ENCODE measurements around the gene CCDC102A.

CCDC102A gene

DNA sequence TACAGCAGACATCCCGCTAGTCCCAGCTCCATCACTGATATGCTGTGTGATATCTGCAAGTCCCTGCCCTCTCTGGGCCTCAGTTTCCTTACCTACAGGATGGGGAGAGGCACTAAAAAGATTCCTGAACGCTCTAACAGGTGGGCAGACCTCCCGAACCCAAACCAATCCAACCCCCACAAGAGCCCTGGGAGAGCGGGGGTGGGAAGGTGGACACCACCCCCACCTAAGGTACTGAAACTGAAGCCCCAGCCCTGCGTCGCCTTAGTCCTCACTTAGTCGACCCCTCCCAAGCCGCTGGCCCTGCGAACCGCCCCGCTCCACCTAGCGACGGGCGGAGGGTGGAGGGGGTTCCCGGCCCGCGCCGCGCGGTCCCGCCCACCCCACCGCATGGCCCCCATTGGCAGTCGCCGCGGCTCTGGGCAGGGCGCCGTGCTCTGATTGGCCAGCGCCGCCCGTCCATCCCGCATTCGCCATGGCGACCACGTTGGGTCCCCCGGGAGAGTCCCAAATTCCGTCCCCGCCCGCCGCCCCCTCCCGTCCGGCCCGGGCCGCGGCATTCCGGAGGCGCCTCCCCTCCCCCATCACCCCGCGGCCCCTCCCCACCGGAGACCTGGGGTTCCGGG is 578 bp downstream of the CCDC102A start:
- DNase-seq: peak; percentile 60

DNA sequence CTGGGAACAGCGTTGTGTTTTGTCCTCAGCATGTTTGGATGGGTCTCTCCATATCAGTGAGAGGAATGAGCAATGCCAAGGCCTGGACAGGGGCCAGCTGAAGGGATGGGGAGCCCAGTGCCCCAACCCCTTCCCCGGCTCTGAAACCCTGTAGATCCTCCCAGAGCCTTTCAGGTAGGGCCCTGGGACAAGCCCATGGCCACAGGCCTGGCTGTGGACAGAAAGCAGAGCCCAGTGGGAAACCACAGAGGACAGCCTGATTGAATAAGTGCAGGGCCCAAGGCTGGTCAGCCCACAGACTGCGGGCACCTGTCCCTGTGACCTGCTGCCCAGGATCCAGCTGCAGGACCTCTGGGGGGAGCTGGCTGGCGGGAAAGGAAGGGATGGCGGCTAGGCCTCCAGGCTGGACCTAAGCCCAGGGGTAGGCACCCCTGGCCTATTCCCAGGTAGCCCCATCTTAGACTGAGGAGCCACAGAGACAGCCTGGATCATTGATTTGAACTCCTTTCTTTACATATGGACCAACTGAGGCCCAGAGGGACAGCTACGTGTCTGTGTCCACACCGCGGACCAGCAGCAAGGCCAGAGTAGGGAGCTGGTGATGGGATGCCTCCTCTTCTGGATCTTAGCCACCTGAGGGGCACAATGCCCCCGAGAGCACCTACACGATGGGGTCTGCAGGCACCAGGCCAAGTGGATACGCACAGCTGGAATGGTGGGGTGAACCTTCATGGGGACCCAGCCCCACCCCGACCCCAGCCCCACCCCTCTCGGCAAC is 1.3 kb downstream of the CCDC102A start:
- DNase-seq: no peak

DNA sequence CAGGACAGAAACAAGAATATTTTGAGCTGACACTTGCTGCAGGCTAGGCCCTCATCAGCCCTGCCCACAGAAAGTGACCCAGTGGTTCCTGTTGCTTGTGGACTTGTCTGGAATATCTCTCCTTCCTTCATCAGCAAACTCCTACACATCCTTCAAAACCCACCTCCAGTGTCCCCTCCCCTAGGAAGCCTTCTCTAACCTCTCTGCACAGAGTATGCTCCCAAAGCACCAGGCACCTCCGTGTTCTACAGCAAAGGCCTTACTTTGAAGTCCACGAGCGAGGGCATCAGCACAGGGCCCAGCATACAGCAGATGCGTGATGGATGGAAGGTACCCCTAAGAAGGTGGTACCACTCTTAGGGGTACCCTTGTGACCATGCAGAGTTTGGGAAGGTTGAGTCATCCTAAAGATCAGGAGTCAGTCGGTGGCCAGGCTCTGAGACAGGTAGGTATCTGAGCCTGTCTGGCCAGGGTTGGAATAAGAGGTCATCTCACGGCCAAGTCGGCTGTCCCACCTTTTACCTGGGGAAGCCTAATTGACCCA is 2.0 kb downstream of the CCDC102A start:
- DNase-seq: no peak

DNA sequence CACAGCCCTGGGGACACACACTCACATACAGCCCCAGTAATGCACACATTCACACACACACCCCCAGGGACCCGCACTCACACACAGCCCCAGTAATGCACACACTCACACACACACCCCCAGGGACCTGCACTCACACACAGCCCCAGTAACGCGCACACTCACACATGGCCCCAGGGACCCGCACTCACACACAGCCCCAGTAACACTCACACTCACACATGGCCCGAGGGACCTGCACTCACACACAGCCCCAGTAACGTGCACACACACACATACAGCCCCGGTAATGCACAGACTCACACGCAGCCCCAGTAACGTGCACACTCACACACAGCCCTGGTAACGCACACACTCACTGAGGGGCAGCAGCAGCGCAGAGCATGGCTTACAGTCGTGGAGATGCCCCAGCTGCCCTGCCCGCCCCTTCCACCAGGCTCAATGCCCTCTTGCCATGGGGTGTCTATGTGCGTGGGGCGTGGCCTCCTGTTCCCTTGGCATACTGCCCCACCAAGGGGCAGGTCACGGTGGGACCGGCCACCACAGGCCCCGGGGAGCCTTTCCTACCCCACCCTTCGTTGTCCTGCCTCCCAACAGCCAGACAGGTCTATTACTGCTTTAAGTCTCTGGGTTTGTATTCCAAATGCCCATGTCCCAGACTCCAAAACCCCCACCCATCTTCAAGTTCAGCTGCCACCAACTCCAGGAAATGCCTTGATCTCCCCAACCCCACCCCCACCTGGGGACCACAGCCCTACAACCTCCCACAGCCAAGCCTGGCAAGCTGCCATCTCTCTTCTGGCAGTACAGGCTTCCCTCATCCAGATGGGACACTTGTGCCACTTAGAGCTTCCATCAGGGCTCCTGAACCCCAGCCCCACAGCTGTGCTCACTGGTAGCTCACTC is 2.7 kb downstream of the CCDC102A start:
- no peak for DNase-seq

DNA sequence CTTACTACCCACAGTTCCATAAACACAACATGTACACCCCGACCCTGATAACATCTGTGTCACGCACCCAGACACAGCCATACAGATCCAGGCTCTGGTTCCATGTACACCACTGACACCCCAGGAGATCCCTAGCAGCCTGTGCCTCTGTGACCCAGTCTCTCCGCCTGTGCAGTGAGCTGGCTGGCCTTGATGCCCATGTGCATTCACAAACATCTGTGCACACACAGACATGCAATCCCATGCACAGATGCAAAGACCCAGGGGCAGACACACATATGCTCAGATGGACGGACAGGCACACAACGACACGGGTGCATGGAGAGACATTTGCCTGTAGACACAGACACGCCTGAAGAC is 4.1 kb downstream of the CCDC102A start:
- no peak for DNase-seq

DNA sequence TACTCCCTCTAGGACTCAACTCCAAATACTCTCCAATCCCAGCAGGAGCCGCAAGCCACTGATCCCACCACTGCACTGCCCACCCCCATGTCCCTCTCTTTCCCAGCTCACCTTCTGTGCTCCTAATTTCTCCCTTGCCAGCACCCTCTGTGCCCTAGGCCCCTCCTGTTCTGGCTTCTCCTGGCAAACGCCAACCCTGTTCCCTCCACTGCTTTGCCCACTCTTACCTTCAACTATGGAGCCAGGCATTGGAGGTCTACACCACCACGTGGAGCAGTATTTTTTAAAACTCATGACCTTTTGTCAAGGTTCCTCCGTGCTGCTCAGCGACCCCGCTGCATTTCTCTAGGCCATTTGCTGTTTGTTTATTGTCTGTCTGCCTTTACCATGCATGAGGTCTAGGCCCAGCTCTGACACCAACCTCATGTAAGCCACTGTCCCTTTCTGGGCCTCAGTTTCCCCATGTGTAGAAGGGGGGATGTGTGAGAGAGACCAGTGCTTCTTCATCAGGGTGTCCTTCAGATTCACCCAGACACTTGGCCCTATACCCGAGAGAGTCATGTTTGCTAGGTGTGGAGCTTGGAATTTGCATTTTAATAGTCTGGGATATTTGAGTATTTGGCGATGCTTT is 4.6 kb downstream of the CCDC102A start:
- no peak for DNase-seq

DNA sequence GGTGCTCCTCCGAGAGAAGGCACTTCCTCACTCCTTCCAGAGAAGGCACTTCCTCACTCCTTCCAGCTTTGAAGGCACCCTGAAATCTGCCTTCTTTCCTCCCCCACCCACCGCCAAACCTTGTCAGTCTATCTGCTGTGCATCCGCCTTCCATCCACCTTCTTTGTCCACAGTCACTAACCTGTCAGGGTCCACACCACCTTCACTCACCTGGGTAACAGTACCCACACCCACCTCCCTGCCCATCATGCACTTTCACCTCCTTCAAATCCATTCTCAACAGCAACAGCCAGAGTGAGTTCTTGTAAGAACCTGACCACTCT is 5.2 kb downstream of the CCDC102A start:
- no peak for DNase-seq

DNA sequence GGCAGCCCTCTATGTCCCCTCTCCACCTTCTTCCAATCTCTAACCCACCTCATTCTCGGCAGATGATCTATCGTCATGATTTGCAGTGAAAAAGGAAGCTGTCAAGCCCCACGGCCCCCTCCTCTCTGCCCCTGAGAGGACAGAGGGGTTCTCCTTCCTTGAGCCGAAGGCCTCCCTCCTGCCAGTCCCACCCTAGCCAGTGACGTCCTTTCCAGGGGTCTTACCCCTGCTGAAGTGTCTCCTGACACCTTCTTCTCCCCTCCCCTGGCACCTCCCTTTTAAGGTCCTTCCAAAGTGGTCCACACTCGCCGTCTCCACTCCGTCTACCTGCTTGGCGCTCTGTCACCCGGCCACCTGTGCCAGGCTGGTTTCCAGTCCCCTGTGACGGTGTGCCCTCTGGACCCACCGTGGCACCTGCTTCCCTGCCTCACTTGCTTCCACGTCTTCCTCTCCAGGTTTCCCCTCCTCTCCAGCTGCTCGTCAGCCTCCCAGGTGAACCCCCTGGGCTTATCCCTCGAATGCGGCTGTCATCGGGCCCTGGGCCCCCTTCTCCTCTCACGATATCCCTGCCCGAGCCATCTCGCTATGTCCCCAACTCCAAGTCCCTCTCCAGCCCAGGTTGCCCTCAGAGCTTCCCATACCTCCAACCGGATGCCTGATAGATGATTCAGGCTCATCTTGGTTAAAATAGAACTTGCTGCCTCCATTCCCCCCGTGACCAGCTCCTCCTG is 5.7 kb downstream of the CCDC102A start:
- DNase-seq: no peak

DNA sequence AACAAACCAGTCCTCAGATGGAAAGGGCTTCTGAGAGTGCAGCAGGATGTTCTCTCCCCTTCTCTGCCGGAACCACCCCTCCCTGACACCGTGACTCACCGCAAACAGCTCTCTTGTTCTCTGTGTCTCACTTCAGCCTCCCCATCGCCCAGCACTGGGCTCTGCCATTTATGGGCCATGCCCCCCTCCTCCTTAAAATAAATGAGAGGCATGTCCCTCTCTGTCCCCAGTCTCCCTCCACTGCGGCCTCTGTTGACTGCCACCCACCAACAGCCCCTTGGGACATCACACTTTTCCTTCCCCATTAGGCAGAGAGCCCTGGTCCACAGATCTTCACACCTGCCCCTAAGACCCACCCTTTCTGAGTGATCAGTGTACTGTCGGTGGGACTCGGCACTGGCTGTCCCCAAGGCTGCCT is 6.3 kb downstream of the CCDC102A start:
- DNase-seq: no peak

DNA sequence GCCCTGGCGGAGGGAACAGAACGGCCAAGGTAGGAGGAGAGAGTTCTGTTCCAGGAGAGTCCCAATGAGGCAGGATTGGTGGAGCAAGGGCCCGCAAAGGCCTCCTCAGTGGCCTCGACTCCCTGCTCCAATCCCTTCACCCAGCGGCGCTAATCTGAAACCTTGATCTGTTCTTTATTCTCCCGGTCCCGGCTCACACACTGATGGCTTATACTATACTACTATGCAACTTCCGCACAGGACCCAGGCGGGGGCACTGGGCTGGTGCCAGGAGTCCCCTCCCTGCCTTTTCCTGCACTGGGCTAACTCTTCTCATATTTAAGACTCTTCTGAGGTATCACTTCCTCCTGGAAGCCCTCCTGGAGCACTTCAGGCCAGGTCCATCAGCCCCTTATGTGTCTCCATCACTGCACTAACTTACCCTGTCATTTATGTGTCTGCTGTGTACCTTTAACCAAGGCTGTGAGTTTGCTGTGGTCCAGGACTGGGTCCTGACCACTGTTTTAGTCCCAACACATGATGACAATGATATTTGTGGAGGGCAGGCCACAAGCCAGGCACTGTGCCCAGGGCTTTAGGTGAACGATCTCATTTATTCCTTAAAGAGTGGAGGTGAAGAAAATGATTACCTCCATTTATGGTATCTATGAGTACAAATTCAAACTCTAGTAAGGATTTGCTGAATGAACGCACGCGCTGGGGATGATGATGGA is 6.8 kb downstream of the CCDC102A start:
- DNase-seq: no peak

DNA sequence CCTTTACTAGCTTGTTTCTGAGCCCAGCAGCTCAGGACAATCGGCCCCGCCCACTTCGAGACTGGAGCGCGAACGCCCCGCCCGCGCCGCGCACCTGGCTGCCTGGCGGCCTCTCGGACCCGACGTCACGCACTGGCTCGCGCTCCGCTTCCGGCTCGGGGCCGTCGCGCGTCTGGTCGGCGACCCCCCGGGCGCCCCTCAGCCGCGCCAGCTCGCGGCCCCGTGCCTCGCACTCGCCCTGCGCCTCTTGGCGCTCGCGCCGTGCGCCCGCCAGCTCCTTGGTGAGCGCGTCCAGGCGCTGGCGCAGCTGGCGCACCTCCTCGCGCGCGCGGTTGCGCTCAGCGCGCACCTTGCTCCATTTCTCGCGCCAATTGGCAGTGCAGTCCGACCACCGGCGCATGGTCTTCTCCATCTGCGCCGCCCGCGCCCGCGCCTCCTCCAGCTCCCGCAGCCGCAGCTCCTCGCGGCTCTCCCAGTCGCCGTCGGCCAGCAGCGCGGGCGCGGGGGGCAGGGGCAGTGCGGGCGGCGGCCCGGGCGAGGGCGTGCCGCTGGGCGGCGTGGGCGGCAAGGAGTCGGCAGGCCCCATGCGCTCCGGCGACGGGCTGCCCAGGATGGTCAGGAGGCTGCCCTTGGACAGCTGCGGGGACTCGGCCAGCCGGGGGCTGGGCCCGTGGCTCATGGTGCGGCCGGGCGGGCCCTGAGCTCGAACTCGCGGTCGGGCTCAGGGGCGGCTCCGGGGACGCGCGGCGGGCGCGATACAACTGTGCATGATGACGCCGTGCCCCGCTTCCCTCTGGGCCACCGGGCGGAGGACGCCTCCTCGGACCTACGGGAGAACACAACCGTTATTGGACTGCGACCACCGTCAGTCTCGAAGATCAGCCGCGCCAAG is 7.6 kb downstream of the CCDC102A start:
- no peak for DNase-seq

DNA sequence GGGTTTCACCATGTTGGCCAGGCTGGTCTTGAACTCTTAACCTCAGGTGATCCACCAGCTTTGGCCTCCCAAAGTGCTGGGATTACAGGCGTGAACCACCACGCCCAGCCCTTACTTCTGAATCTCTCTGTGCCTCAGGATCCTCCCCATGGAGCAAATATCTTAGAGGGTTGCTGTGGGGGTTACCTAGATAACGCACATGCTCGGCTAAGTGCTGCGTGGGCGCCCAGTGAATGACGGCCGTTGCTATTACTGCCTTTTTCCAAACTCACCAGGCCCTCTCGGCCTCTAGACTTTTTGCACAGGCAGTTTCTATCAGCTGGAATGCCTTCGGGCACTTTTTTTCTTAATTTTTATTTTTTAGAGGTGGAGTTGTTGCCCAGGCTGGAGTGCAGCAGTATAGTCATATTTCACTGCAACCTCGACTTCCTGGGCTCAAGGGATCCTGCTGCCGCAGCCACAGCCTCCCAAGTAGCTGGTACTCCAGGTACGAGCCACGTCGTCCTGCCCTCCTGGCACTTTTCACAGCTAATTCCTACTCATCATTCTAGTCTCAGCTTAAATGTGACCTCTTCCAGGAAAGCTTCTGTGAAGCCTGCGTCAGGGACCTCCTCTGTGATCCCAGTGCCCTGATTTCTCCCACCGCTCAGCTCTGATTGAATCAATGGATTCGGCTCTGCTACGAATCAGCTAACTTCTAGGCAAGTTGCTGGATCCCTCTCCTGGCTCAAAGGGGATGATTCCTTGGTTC is 8.6 kb downstream of the CCDC102A start:
- DNase-seq: no peak

DNA sequence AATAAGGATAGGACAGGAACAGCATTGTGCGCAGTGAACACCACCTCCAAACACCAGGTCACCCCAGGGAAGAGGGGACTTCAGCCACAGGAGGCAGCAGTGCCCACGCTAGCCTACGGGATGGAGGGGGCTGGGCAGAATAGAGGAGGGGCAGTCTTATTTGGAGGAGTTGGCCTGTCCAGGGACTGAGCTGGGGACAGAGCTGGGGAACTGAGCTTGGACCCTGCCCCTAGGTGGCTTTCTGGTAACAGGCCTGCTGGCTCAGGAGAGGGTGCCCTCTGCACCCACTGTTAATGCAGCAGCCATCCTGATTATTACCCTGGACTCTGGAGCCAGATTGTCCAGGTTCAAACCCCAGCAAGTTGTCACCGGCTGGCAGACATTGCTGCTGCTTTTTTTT is 9.3 kb downstream of the CCDC102A start:
- DNase-seq: no peak

DNA sequence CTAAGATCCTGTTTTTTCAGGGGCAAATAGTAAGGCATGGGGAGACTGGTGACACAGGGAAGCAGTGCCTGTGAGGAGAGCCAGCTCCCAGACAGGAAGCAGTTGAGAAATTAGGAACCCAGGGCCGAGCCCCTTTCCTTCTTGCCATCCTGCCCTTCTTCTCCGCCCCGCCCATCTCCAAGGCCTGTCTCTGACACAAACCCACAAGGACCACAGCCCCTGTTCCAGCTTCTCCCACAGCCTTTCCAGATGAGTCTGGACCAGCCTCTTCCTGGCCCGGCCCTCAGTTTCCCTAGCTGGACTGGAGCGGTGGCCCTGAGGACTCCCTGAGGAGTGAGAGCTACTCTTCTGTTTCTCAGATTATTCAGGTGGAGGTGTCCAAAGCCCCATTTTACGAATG is 9.9 kb downstream of the CCDC102A start:
- DNase-seq: no peak

DNA sequence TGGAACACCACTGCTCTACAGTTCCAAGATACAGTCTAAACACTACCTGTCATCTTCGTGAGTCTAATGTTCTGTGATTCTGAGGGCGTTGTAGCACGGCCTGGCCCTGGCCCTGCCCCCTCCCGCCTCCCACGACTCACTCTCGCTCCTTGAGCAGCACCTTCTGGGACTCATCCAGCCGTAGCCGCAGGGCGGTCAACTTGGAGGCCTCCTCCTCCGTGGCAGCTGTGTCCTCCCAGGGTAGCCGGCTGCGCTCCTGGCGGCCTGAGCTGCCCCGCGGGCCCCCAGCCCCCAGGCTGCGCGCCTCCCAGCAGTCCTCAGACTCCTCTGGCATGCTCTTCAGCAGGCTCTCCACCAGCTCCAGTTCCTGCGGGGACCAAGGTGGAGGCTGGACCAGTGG is 10.6 kb downstream of the CCDC102A start:
- no peak for DNase-seq

DNA sequence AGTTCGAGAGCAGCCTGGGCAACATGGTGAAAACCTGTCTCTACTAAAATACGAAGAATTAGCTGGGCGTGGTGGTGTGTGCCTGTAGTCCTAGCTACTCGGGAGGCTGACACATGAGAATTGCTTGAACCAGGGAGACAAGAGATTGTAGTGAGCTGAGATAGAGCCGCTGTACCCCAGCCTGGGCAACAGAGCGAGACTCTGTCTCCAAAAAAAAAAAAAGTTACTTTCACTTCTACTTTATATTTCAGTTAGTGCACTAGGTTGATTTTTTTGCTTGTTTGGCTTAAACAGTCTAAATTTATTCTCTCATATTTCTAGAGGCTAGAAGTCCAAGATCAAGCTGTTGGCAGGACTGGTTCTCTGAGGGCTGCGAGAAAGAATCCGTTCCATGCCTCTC is 13.4 kb downstream of the CCDC102A start:
- DNase-seq: no peak

DNA sequence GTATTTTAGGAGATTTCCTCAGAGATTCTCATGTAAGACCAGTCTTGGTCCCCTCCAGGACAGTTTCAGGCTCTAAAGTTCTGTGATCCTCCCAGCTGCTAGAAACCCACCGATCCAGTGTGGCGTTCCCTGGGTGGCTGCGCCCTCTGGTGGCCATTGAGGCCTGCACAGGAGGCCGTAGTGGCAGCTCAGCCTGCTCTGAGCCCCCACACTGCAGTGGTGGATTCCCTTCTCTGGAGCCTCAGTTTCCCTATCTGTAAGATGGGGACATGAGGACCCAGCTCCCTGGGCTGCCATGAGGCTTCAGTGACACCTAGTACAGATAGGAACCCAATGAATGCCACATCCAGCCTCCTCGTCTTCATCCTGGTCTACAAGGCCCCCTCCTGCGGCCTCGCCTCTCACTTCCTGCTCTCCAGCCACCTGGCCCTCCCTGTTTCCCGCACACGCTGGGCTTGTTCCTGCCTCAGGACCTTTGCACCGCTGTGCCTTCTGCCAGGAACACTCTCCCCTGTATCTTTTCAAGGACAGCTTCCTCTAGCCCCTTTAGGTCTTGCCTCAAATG is 16.5 kb downstream of the CCDC102A start:
- peak; percentile 45 for DNase-seq

DNA sequence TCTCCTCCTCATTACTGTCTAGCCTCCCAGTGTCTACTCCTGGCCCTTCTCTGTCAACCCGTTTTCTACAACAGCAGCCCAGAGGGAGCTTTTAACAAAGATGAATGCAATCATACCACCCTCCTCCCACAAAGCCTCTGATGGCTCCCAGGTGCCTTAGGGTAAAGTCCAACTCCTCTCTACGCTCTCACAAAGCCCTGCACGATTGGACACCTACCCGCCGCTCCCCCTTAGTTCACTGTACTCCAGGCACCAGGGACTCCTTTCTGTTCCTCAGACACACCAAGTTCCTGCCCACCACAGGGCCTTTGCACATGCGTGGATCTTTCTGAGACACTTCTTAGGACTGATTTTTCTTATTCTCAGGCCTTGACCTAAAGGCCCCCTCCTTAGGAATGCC is 17.4 kb downstream of the CCDC102A start:
- no peak for DNase-seq

DNA sequence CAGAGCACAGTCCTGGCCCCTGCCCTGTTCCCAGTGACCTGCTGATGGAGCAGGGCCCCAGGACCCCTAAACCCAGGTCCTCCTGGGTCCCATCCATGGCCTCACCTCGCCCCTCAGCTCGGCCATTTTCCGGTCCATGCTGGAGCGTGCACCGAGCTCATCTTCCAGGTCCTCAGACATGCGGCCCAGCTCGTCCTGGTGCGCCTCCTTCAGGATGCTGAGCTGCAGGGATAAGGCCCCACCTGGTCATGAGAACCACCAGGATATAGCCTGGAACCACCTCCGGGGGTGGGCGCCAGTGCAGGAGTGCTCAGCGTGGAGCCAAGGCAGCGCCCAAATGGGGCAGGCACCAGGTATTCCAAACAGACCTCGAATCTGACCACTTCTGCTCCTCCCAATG is 17.9 kb downstream of the CCDC102A start:
- no peak for DNase-seq
